HG02840 (cell line): ENCODE measurements around the gene OPCML.

Experiments
- ATAC-seq: cut with Tn5 transposase; IDR thresholded peaks from one replicate; pipeline ENCODE4 v1.9.1; 2021; ENCODE audit warnings: mild to moderate bottlenecking, moderate library complexity, moderate number of reproducible peaks; ENCODE audit not compliant: unreplicated experiment, low FRiP score

The OPCML gene

GRCh38 chr11:132969892-132970291, 562.4 kb downstream of the OPCML start:
- ATAC-seq: no peak

- ATAC-seq: no peak
Measured at GRCh38 chr11:132962041-132962440, 570.3 kb downstream of the OPCML start.

- ATAC-seq: no peak
Measured at GRCh38 chr11:132961453-132961852, 570.8 kb downstream of the OPCML start.

- no peak for ATAC-seq
Measured at GRCh38 chr11:132960273-132961078, 571.8 kb downstream of the OPCML start.

- no peak for ATAC-seq
Measured at GRCh38 chr11:132959693-132960092, 572.6 kb downstream of the OPCML start.

GRCh38 chr11:132957881-132958280, 574.4 kb downstream of the OPCML start:
- no peak for ATAC-seq

GRCh38 chr11:132948252-132948651, 584.0 kb downstream of the OPCML start:
- no peak for ATAC-seq

GRCh38 chr11:132944569-132944944, 587.7 kb downstream of the OPCML start:
- ATAC-seq: no peak

- no peak for ATAC-seq
Measured at GRCh38 chr11:132943706-132944568, 588.4 kb downstream of the OPCML start.

- ATAC-seq: no peak
Measured at GRCh38 chr11:132943357-132943705, 589.0 kb downstream of the OPCML start.

GRCh38 chr11:132942611-132943356, 589.5 kb downstream of the OPCML start:
- no peak for ATAC-seq

GRCh38 chr11:132941761-132942160, 590.5 kb downstream of the OPCML start:
- ATAC-seq: no peak

GRCh38 chr11:132941024-132941646, 591.2 kb downstream of the OPCML start:
- ATAC-seq: no peak

GRCh38 chr11:132937016-132937415, 595.3 kb downstream of the OPCML start:
- no peak for ATAC-seq

GRCh38 chr11:132935383-132935782, 596.9 kb downstream of the OPCML start:
- ATAC-seq: no peak

GRCh38 chr11:132933703-132934102, 598.6 kb downstream of the OPCML start:
- ATAC-seq: no peak

- no peak for ATAC-seq
Measured at GRCh38 chr11:132925825-132926469, 606.4 kb downstream of the OPCML start.

GRCh38 chr11:132921597-132921996, 610.7 kb downstream of the OPCML start:
- no peak for ATAC-seq

GRCh38 chr11:132920451-132921096, 611.7 kb downstream of the OPCML start:
- no peak for ATAC-seq

- ATAC-seq: no peak
Measured at GRCh38 chr11:132914600-132914999, 617.7 kb downstream of the OPCML start.
